Endothelial cell of umbilical vein (primary cell): ENCODE results near the gene KIRREL2. TPM values are rescaled to one million over a fixed set of nuclear protein-coding genes. Genes with fewer than 3 reads are reported as not detected.

Experiments
- BruUV-seq: library from RNA; stranded (reverse); fragments of 400-500 nt; replicated peaks from 2 replicates; lab custom pipeline; 2021; lab: Mats Ljungman, UMichigan
- CTCF ChIA-PET: fragments of 300-600, 350-600 bp; sonication (Branson Sonifier 250); formaldehyde crosslinking; loops from one replicate; lab custom pipeline; 2021; ENCODE audit warnings: antibody characterized with exemption, inconsistent platforms; lab: Charles Lee
- POLR2A ChIA-PET: fragments of 300-600, 350-600 bp; sonication (Branson Sonifier 250); formaldehyde crosslinking; loops from one replicate; lab custom pipeline; 2021; ENCODE audit warnings: antibody characterized with exemption, inconsistent platforms; lab: Charles Lee
- DNase-seq: peaks from one replicate; pipeline ENCODE4 v3.0.0-alpha.2; 2011; ENCODE audit warnings: low read depth, low spot score
- FAIRE-seq: peaks from 2 replicates; lab custom pipeline; 2011; peaks lifted over from hg19 to GRCh38; lab: Jason Lieb, UNC
- H2AFZ ChIP-seq: 2 replicates; pipeline ENCODE4 v1.6.0; 2012; ENCODE audit warnings: low read depth, low read length, control low read depth, inconsistent platforms
- H3K27ac ChIP-seq: 2 replicates; pipeline ENCODE4 v1.5.1; 2011; ENCODE audit warnings: low read depth, mild to moderate bottlenecking, control low read depth, low read length, moderate library complexity; ENCODE audit not compliant: insufficient read depth
- H3K27me3 ChIP-seq, 2 experiments: 2 replicates each; pipeline versions ENCODE4 v1.6.0 to v1.6.1; 2011; ENCODE audit warnings: low read length in 2 of 2, mixed read lengths in 1 of 2; ENCODE audit not compliant: control insufficient read depth in 2 of 2, insufficient read depth in 2 of 2
- H3K36me3 ChIP-seq, 2 experiments: 2 replicates in 1 of 2; 3 replicates in 1 of 2; pipeline ENCODE4 v1.5.1; 2011; ENCODE audit warnings: low read length in 2 of 2, mild to moderate bottlenecking in 1 of 2, moderate library complexity in 1 of 2; ENCODE audit not compliant: control insufficient read depth in 2 of 2, insufficient read depth in 2 of 2; ENCODE audit errors: extremely low read depth in 1 of 2
- H3K4me1 ChIP-seq: 3 replicates; pipeline ENCODE4 v1.5.1; 2011; ENCODE audit warnings: mild to moderate bottlenecking, low read length; ENCODE audit not compliant: control insufficient read depth, insufficient read depth; ENCODE audit errors: extremely low read depth
- H3K4me2 ChIP-seq: 2 replicates; pipeline ENCODE4 v1.6.1; 2011; ENCODE audit warnings: low read length, control low read depth, mixed read lengths; ENCODE audit not compliant: insufficient read depth
- H3K4me3 ChIP-seq, 3 experiments: fragments of 200-600 bp in 1 of 3; sonication (generic), shearing (Covaris generic) in 1 of 3; replicated peaks in 1 of 3; 2 replicates each; pipeline ENCODE4 v1.5.1; 2011 to 2016; ENCODE audit warnings: control low read depth in 3 of 3, low read length in 3 of 3, mild to moderate bottlenecking in 2 of 3, inconsistent platforms in 1 of 3, low read depth in 1 of 3, moderate library complexity in 1 of 3; ENCODE audit not compliant: insufficient read depth in 1 of 3
- H3K79me2 ChIP-seq: 2 replicates; pipeline ENCODE4 v1.6.0; 2012; ENCODE audit warnings: low read length, inconsistent platforms; ENCODE audit not compliant: control insufficient read depth, insufficient read depth
- H3K9ac ChIP-seq: replicated peaks from 2 replicates; pipeline ENCODE3; 2011; ENCODE audit warnings: low read length, control low read depth; ENCODE audit not compliant: insufficient read depth; ENCODE audit errors: extremely low read depth
- H3K9me1 ChIP-seq: replicated peaks from 3 replicates; pipeline ENCODE4 v1.6.0; 2011; ENCODE audit warnings: mild to moderate bottlenecking, low read length; ENCODE audit not compliant: control insufficient read depth, insufficient read depth; ENCODE audit errors: extremely low read depth
- H3K9me3 ChIP-seq: replicated peaks from 2 replicates; pipeline ENCODE4 v1.5.1; 2012; ENCODE audit warnings: low read length, inconsistent platforms; ENCODE audit not compliant: control insufficient read depth, insufficient read depth
- H4K20me1 ChIP-seq: replicated peaks from 2 replicates; pipeline ENCODE3; 2011; ENCODE audit warnings: mild to moderate bottlenecking, low read length; ENCODE audit not compliant: control insufficient read depth, insufficient read depth; ENCODE audit errors: extremely low read depth
- CTCF ChIP-seq, 2 donors: IDR thresholded peaks; 1 replicate in 1 of 2; 2 replicates in 1 of 2; pipeline ENCODE4 v1.5.1; 2011; ENCODE audit warnings: low read length in 2 of 2, mild to moderate bottlenecking in 2 of 2, moderate library complexity in 2 of 2, control low read depth in 1 of 2, inconsistent platforms in 1 of 2, low read depth in 1 of 2; ENCODE audit not compliant: insufficient read depth in 1 of 2; ENCODE audit errors: extremely low read depth in 1 of 2
- EZH2 ChIP-seq: IDR thresholded peaks from 2 replicates; pipeline ENCODE4 v1.6.1; 2012; ENCODE audit warnings: borderline replicate concordance, low read depth, mild to moderate bottlenecking, moderate library complexity, low read length, inconsistent platforms; ENCODE audit not compliant: severe bottlenecking
- FOS ChIP-seq: IDR thresholded peaks from 2 replicates; pipeline ENCODE4 v1.6.1; 2011; ENCODE audit warnings: mild to moderate bottlenecking, low read length, moderate library complexity, borderline replicate concordance; ENCODE audit not compliant: insufficient read depth
- GATA2 ChIP-seq: IDR thresholded peaks from 2 replicates; pipeline ENCODE4 v1.7.0; 2011; ENCODE audit warnings: low read depth, mild to moderate bottlenecking, moderate library complexity, mixed read lengths, low read length; ENCODE audit not compliant: insufficient read length, insufficient read depth
- JUN ChIP-seq: IDR thresholded peaks from 2 replicates; pipeline ENCODE4 v1.6.1; 2011; ENCODE audit warnings: borderline replicate concordance, low read depth; ENCODE audit not compliant: insufficient read length, insufficient read depth
- MYC ChIP-seq: IDR thresholded peaks from one replicate; pipeline ENCODE4 v1.6.1; 2011; ENCODE audit warnings: mild to moderate bottlenecking, low read depth, low read length
- POLR2A ChIP-seq: IDR thresholded peaks from 2 replicates; pipeline ENCODE4 v1.6.1; 2012; ENCODE audit warnings: low read depth, mild to moderate bottlenecking, control low read depth, low read length
- POLR2AphosphoS5 ChIP-seq: IDR thresholded peaks from 2 replicates; pipeline ENCODE4 v1.6.1; 2012; ENCODE audit warnings: low read depth, mild to moderate bottlenecking, control low read depth, low read length, moderate library complexity; ENCODE audit not compliant: insufficient read depth
- dilution Hi-C: fragments of 300-500 bp; cut with MboI; formaldehyde crosslinking; loops from one replicate; pipeline ENCODE4 v1.15.0; 2019; ENCODE audit warnings: low sequenced_read_pairs; ENCODE audit not compliant: extremely low pct_ligation_motif_present
- intact Hi-C: fragments of 100-400 bp; cut with micrococcal nuclease; formaldehyde crosslinking; loops from one replicate; pipeline ENCODE4 v1.10.0; 2022
- polyA plus RNA-seq, 4 experiments: library from polyadenylated mRNA; depleted of rRNA in 3 of 4; stranded (reverse) in 3 of 4; unstranded in 1 of 4; fragments of >200 nt; gene quantifications; 2 replicates each; pipeline versions ENCODE4 v1.2.1 to v1.2.3, GENCODE V29; 2011 to 2012; ENCODE audit warnings: missing spikeins in 1 of 4
- total RNA-seq: library from RNA; stranded (reverse); gene quantifications from 2 replicates; pipeline ENCODE4 v1.2.3, GENCODE V29; 2021
- TF ChIP-seq, protein P1 (sequence below): IDR thresholded peaks from 2 replicates; pipeline ENCODE4 v1.6.1; 2011; ENCODE audit not compliant: insufficient read depth, insufficient read length

The KIRREL2 gene
- total and polyA plus RNA-seq, 2 donors (not counting 3 experiments of a cell fraction or from before 2014, with no cell fraction given), result not detected

- intact Hi-C loops (no loop called here), dilution Hi-C loops (no loop called here)
- H3K4me3 ChIP-seq, result no peak overlapping the region
- H3K9me3 ChIP-seq, result no peaks in the 10 kb centered on the region
- ChIA-PET CTCF (interaction anchor here (1.9 kb wide), 1 partner anchor 45 kb away, joined by 5 read pairs; no protein-coding TSS in a partner anchor), POLR2A (no interaction called here)
- no peak overlapping the region for H3K4me2 ChIP-seq
- H3K79me2 ChIP-seq, result no peaks in the 10 kb centered on the region
- peaks cover 0 to 16% of the 10 kb centered on the region in 2 experiments for H3K36me3 ChIP-seq
- H3K27me3 ChIP-seq, result no peaks in the 10 kb centered on the region
- no peak for FAIRE-seq
- no peak overlapping the region for H3K27ac ChIP-seq
- H3K4me1 ChIP-seq, result no peaks in the 10 kb centered on the region
- TF ChIP-seq, protein P1, sequence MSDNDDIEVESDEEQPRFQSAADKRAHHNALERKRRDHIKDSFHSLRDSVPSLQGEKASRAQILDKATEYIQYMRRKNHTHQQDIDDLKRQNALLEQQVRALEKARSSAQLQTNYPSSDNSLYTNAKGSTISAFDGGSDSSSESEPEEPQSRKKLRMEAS, result no peak
- TF ChIP-seq CTCF (IDR thresholded peaks at IDR 0.05; ENCODE audit: extremely low read depth in 1 of 2, insufficient read depth in 1 of 2, low read depth in 1 of 2, low read length in 2 of 2) (no peak), JUN (no peak)
- no peak overlapping the region for H2AFZ ChIP-seq
- no peak overlapping the region for H3K9ac ChIP-seq
- H3K9me1 ChIP-seq, result no peaks in the 10 kb centered on the region
- BruUV-seq, result no TSS peak
- DNase-seq, result no peak
- no peaks in the 10 kb centered on the region for H4K20me1 ChIP-seq
Observed at GRCh38 chr19:35885904-35886303, 29.2 kb downstream of the KIRREL2 start.

- Histone ChIP-seq H3K27me3 (no peaks in the 10 kb centered on the region), H3K36me3 (peaks cover 0 to 16% of the 10 kb centered on the region in 2 experiments), H3K9me1 (no peaks in the 10 kb centered on the region), H3K4me3 (no peak overlapping the region), H3K4me2 (no peak overlapping the region), H3K79me2 (no peaks in the 10 kb centered on the region), H3K9ac (no peak overlapping the region), H4K20me1 (no peaks in the 10 kb centered on the region), H2AFZ (no peak overlapping the region), H3K4me1 (no peaks in the 10 kb centered on the region), H3K27ac (no peak overlapping the region), H3K9me3 (no peaks in the 10 kb centered on the region)
- no peak for DNase-seq
- ChIA-PET POLR2A (no interaction called here), CTCF (no interaction called here)
- intact Hi-C loops (no loop called here), dilution Hi-C loops (no loop called here)
- no peak for TF ChIP-seq CTCF (IDR thresholded peaks at IDR 0.05; ENCODE audit: extremely low read depth in 1 of 2, insufficient read depth in 1 of 2, low read depth in 1 of 2, low read length in 2 of 2)
- TF ChIP-seq FOS, result no peak
- TF ChIP-seq POLR2A, result no peak
- TF ChIP-seq MYC, result no peak
- TF ChIP-seq, protein P1, result no peak
- no peak for TF ChIP-seq EZH2
- no peak for TF ChIP-seq JUN
- no peak for TF ChIP-seq POLR2AphosphoS5
- no peak for TF ChIP-seq GATA2
- BruUV-seq, result no TSS peak
- FAIRE-seq, result no peak
Observed at GRCh38 chr19:35887197-35887596, 30.5 kb downstream of the KIRREL2 start.
